HepG2 (cell line): ENCODE results near the gene BLMH.

Experiments
- CEBPZ ChIP-seq: IDR thresholded peaks from 2 replicates; pipeline ENCODE4 v1.6.1; 2012; ENCODE audit warnings: low read length, improper control_type of control experiment
- MAFG ChIP-seq: sonication (generic); formaldehyde crosslinking; IDR thresholded peaks from 2 replicates; pipeline ENCODE4 v1.5.1; 2020; ENCODE audit warnings: mild to moderate bottlenecking, missing genetic modification reagents

- TF ChIP-seq MAFG (CRISPR knock-in tag) (no peak), CEBPZ (no peak)
These were observed 35.1 kb upstream of the BLMH start for GRCh38 chr17:30326809-30327208.
